CD4-positive, alpha-beta T cell treated with Interleukin-10 for 1 hour (primary cell): Measurements from ENCODE around the gene AUH.

Source experiments
- DNase-seq: peaks from one replicate; pipeline ENCODE4 v3.0.0-alpha.2; 2020

Gene AUH

DNA sequence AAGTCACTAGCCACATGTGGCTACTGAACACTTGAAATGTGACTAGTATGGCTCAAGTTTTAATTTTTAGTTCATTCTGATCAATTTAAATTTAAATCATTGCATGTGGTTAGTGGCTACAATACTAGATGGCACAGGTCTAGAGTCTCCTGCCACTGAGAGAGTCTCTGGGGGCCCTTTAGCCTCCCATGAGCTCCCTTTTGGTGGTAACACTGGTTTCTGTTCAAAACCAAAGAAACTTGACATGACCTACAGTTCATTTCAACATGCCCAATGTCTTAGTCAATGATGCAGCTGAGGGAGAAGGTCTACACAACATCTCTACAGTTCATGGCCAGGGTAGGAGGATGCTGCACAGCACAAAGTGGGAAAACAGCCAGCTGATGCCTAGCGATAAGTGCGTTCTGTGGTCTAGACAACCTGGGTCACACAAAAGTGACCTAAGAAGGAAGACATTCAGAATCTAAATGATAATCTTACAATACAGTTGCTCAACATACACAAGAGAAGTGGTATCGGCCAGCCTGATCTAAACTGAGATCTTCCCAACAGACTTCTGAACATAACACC, 121.0 kb downstream of the AUH start:
- DNase-seq, result no peak

DNA sequence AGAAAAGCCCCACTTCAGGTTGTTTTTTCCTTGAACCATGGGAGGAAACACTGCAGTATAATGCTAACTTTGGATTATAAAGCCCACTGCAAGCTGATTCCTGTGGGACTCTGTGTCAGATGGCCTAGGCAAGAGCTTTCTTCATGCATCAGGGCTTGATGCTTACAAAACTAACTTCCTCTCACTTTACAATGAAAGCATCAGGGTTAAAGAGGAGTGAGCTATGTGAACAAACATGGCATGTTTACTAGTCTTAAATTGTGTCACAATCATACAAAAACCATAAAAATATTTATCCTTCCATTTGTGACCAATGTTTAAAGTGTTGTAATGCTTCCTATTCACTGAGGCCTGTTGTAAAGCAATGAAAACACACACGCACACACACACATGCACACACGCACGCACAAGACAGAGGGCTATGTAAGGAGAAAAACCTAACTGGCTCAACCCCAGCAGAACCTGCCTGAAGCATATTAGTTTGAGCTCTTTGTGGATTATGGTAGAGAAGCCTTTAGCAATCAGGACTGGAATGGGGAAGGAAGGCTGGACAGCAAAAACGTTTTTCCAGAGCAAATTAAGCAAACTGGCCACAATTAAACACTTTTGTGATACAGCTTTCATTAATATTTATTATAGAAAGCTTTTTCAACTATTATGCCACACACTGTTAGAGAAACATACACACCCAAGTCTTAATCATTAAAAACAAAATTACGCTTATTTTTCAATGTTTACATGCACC, 122.2 kb downstream of the AUH start:
- no peak for DNase-seq

DNA sequence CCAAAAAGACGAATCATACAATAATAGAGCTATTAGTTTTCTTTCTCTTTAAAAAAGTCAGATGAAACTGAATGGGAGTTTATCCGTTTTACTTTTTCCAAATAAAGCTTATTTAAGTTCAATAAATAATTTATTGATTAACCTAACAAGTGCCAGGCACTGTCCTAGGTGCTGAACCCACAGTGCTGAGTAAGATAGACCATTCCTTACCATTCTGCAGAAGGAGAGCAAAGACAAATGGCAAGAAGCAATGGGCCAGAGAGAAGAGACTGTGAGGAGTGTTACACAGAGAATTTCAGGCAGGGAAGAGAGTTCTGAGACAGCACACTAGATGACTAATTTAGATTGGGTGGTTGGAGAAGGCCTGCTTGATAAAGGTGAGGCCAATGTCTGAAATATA, 127.2 kb downstream of the AUH start:
- DNase-seq, result no peak

DNA sequence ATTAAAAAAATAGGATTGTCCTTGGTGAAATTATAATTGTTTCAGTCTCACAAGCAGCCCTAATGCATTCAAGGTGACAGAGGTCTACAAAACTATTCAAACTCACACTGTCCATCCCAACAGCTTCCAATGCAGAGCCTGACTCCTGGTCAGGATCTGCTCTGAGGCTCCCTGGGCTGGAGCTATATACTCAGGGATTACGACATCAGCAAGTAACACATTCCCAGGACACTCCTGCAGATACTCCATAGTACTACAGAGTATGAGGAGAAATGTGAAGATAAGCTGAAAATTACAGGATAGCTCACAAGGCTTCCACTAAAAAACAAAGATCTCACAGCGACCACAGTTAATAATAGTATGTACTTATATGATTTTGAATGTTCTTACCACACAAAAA, 130.1 kb downstream of the AUH start:
- no peak for DNase-seq

DNA sequence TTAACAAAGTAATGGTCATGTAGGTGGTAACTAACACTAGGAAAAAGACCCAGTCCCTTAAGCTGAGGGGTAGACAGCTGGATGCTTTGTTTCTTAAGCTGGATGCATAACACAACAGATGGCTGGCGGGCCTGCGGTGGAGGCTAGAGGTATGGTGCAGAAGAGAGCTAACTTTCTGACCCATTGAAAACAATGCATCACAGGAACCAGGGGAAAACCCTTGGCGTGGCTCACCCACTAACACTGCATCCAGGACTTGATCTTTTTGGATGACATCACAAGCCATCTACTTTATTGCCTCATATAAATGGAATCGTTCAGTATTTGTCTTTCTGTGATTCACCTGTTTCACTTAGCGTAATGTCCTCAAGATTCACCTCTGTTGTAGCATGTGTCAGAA, 138.7 kb downstream of the AUH start:
- no peak for DNase-seq

DNA sequence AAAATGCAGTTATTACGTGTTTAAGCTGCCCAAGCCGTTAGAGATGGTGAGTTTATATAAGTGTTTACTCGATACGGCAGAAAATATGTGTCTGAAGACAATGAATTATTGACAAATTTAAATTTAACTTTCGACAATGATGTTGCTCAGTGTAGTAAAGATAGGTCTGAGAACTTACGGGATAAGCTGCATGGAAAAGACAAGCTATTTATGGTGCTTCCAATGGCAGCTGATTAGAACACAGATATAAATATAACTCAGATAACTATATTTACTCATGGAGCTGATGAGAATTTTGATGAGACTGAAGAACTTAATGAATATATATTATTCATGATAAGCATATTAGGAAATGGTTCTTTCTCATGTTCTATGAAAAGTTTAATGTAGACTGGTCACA, 139.3 kb downstream of the AUH start:
- DNase-seq, result no peak

DNA sequence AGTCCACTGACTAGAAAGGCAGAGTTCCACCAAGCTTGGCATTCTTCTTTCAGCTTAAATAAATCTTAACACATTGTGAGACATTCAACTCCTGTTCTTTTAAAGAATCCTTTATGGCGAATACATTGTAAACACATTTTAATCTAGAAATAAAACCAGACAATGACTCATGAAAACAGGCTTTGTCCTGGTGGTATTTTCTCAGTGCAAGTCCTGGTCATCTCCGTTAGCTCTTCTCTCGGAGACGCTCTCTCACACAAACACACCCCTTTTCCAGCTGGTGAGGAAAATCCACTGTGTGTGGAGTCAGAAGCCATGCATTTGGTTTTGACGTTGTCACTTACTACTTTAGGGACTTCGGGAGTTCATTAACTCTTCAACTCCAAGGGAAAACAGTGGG, 140.4 kb downstream of the AUH start:
- no peak for DNase-seq

DNA sequence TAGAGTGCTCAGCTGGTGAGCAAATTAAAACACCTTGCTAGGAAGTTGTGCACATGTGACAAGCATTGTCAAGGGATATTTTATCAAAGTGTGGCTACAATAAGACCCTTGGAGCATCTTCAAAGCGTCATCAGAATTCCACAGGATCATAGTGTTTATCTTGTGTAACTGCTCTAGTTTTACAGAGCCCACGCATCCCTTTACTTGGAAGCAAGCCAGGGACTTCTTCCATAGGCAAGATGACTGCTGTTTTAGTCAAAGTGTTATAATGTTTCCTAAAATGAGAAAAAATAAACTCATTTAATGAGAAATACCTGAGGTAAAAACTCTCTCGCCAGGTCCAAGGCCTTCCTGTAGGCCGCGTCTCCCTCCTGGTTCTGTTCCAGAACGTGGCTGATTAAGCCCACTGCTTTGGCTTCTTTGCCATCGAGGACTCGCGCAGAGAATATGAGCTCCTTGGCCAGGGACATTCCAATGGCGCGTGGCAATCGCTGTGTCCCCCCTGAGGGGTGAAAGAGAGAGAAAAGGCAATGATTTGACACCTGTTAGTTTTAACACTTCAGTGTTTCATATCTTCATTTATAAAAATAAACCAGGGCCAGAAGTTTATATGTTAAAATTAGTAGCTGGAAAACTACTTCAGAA, 141.1 kb downstream of the AUH start:
- DNase-seq, result no peak

DNA sequence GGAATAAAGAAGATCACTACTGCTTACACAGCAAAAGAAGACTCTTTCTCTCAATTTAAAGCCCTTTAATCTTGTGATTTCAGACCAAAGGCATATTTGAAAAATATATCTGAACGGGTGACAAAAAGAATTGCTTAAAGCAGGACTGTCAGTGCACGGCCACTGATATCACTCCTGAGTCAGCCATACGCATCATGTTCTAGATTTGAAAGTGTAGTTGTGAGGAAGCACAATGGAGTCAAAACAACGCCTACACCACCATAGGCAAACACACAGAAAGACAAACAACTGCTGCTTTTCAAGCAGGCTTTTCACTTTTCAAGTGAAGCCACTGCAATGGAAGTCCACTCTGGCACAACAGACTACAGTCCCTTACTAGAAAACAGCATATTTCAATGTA, 141.7 kb downstream of the AUH start:
- no peak for DNase-seq

DNA sequence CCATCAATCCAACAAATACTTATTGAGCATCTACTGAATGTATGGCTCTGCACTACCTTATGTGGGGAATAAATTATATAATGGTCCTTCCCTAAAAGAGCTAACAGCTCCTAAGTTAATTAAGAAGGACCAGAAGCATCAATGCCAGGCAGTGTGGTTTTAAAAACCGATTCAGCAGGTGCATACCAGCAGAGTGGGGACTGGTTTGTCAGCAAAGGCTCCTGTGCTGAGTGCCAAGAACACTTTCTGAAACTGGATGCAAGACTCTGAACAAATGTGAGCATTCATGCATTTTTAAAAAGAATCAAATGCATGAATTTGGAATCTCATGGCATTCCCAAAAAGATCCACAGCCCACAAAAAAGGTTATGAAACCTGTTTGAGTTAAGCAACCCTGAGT, 142.2 kb downstream of the AUH start:
- no peak for DNase-seq

DNA sequence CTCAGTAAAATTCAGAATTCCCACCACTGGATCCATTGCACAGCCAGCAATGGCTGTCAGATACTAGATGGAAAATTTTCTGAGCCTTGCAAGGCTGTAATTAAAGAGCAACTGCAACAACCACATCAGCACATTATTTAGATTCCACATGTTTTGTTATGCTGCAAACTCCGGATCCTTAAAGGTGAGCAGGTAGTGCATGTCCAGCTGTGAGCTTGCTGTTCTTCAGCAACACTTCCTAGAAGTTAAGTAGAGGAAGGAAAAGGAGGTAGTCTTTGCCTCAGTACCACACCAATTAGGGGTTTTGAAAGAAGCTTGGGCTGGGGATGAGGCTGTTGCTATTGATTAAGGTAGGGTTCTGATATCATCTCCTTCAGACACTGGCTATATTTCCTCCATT, 144.3 kb downstream of the AUH start:
- no peak for DNase-seq

DNA sequence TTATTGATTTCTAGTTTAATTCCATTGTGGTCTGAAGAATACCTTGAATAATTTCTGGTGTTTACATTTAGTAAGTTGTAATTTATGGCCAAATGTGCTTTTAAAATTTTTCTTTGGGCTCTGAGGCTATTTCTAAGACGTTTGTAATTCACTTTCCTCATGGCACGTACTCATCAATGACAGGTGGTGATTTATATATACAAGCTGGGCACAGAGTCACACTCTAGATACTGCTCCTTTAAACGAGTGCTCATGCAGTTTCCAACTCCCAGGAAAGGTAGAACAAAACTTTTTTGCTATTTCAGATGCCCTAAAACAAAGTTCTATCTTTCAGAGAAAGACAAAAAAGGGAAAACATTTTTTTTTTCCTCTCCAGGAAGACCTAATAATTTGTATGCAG, 146.9 kb downstream of the AUH start:
- DNase-seq, result no peak

DNA sequence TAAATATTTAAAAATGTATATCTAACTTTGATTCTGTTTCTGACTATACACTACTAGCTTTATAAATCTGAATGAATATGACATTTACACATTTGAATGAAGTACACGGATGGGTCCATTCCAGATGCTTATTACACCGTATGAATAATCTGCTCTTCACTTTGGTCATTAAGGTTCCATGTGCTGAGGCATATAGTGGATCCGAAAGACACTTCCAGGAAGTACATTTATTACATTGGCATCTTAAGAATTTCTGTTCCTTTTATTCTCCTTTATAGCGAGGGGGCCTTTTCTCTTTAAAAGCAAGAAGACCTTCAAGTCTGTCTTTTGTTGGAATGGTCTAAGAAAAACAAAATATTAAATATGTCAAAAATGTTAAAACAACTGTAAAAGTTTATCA, 147.6 kb downstream of the AUH start:
- DNase-seq, result no peak

DNA sequence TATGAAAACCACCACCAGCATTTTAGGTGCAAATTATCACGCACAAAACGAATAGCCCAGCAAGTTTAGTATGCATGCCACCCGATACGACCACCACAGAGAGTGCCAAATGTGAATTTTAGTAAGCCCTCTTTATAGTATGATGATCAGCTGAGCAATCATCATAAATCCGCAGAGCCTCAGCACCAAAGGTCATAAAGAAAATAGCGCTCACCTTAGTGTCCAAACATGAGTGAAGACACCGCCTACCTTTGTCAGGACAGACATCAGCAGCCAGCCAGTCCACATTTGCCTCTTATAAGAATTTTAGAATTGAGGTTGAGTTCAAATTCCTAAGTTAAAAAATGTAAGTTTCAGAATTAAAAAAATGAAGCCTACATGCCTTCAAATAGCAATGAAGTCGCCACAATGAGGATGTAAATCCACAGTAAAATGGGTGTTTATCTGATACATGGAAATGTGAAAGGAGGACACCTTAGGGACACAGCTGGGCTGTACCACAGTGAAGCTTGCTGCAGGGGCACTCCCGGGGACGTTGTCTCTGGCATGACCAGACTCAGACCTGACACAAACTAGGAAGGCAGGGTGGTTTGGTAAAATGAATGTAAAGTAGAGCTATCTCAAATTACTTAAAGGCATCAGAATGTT, 149.0 kb downstream of the AUH start:
- no peak for DNase-seq

DNA sequence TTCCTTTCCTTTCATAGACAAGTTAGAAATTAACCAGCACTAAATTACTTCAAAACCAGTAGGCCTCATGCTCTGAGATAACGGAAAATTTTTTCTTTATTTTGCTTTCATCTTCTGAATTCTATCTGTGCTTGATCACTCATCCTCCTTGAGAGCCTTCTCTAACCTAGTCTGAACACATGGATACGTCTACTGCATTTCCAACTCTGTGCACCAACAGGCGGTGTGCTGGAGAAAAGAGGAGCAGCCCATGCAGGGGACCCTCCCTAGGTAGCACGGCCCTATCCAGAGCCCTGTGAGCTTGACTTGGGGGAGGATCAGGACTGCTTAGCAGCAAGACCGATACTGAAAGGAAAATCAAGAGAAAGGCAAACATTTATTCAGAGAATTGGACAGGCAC, 149.8 kb downstream of the AUH start:
- no peak for DNase-seq

DNA sequence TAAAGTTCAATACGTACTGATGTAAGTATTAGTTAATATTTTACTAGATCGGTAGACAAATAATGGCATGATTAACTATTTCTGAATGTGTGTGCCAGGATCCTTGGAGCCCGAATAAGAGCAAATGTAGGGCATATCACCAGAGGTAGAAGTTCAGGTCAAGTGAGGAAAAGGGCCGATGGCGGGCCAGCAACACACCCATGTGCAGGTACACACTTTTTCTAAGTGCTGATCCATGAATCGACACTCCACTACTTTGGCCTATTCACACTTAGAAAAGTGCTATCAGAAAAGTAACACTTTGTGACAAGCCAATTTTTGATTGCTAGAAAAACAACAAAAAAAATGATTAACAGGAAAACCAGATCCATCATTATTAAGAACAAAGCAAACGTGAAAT, 150.3 kb downstream of the AUH start:
- DNase-seq, result peak; percentile 32

DNA sequence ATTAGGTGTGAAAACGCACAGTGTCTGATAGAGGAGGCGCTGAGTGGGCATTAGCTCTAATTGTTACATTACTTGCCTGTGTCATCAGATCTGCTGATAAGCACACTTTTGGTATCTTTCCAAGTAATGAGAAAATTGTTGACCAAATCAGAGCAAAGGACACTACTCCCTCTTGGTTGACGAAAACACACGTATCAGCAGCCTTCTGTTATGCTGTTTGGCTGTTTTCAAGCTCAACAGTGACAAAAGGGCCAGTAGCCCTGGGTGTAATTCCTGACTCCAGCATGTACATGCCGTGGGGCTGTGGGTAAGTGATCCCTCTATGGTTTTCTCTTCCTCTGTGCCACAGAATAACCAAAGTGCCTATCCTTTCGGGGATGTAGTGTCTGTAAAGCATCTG, 151.4 kb downstream of the AUH start:
- no peak for DNase-seq

DNA sequence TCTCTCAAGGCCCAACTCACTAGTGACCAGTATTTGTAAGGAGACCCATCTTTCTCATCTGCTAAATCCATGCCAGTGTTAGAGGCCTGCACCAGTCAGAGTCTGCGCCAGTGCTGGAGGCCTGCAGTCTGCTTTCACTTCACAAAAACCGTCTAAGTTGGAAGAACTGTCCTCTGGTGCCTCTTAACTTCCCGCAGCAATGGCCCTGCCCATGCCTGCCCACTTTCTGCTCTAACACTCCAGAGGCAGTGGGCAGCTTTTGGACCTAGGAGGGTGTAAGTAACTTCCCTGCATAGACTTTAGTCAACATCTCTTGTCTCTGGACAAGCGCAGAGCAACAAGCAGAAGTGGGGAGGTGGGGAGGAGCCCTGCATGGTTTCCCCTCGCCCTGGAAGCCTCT, 152.9 kb downstream of the AUH start:
- no peak for DNase-seq

DNA sequence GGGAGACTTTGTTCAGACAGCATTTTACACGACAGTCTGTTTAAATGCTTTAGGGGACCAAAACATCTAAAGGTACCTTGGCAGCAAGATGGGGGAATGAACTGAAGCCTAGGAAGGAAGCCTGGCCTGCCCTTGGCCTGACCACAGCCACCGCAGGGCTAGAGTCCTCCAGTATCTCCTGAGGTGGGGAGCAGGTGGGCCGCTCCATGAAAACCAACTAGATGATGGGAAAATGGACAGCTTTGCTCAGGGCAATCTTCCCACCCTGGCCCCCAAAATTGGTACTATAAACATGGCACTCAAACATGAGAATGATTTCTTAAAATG, 153.3 kb downstream of the AUH start:
- no peak for DNase-seq

DNA sequence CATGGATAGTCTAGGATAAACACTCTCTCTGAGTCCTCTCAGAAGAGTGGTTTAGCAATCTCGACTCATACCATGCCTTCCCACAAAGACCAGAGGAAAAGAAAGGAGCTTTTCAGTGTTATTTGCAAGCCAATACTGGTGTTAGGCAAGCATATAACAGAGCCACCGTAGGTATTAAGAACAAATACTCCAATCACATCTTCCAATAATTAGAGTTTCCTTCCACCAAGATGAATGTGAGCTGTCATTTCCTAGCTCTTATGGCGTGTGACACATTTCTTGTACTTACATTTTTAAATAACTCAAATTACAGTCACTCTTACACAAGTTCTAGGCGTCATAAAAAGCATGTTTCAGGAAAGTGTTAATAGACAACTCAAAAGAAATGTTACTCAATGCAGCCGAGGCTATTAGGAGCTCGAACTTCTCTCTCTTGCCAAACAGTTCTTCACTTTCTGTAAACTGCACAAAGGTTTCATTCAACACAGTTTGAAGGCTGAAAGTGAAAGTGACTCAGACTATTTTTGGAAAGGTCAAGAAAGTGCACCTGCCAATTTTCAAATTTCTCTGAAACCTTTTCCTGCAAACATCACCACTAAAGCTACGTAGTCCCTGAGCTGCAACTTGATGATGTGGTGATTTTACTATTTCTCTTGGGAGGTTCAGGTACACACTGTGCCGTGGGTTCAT, 153.8 kb downstream of the AUH start:
- DNase-seq, result peak; percentile 40

DNA sequence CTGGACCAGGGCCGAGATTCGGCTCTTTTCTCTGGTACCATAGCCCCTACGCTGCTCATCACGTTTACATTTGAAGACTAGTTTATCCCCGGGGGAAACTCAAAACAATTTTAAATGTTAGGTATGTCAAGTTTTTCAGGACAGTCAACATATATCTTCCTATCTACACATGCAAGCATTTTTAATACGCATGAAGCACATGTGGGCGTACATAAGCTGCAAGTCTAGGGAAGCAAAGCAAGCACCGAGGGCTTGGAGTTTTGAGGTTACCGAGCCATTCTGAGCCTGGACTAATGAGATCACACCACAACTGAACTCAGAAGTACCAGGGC, 154.4 kb downstream of the AUH start:
- no peak for DNase-seq

DNA sequence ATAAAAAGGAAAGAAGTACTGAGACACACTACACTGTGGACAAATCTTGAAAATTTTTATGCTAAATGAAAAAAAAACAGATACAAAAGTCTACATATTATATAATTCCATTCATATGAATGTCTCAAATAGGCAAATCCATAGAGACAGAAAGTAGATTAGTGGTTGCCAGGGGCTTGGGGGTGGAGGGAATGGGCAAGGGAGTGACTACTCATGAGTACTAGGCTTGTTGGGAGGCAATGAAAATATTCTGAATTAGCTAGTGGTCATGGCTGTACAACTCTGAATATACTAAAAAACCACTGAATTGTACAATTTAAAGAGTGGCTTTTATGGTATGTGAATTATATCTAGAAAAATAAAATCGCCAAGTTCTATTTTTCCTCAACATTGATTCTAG, 154.9 kb downstream of the AUH start:
- no peak for DNase-seq

DNA sequence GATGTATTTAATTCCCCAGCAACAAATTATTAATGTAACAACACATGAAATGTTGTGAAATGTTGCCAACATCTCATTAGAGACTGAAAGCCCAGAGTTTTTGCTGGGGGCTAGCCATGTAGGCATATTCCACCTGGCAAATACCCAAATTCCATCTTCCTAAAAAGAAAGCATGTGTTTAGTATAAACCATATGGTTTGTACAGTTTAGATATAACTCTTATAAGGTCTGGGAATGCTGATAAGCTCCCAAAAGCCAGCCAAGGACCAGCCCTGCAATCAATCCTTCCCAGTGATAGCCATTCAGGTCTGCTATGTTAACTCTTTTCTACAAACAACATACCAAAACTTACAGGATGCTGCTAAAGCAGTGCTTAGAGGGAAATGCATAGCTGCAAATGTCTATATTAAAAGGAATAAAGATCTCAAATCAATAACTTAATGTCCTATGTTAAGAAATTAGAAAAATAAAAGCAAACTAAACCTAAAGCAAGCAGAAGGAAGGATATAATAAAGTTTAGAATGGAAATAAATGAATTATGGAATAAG, 158.9 kb downstream of the AUH start:
- DNase-seq, result no peak
